ENCODE measurements around the gene INO80B. TPM values are rescaled to one million over a fixed set of nuclear protein-coding genes. Genes with fewer than 3 reads are reported as not detected.

INO80B gene
- total RNA-seq, 1 donor from 2014 or later: 32.7 TPM

DNA sequence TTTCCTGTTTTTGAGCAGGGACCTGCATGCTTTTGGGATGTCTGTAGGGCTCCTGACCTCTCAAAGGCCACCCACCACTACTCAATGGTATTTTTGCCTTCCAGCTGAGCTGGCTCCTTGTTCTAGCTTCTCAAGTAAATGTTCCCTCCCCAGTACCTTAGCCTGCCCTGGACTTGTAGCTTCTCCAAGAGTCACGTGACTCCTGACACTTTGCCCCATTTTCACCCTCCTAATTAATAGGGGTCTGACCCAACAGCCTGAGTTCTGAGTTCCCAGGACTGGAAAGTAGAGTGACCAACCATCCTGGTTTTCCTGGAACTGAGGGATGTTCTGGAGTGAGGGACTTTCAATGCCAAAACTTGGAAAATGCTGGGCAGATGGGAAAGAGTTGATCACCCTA is 40.6 kb downstream of the INO80B start:
- H3K36me3 ChIP-seq: peaks cover 0 to 39% of the 10 kb centered on the region in 2 donors
- no peak overlapping the region for H3K27ac ChIP-seq
- TF ChIP-seq, protein P1, sequence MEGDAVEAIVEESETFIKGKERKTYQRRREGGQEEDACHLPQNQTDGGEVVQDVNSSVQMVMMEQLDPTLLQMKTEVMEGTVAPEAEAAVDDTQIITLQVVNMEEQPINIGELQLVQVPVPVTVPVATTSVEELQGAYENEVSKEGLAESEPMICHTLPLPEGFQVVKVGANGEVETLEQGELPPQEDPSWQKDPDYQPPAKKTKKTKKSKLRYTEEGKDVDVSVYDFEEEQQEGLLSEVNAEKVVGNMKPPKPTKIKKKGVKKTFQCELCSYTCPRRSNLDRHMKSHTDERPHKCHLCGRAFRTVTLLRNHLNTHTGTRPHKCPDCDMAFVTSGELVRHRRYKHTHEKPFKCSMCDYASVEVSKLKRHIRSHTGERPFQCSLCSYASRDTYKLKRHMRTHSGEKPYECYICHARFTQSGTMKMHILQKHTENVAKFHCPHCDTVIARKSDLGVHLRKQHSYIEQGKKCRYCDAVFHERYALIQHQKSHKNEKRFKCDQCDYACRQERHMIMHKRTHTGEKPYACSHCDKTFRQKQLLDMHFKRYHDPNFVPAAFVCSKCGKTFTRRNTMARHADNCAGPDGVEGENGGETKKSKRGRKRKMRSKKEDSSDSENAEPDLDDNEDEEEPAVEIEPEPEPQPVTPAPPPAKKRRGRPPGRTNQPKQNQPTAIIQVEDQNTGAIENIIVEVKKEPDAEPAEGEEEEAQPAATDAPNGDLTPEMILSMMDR (IDR thresholded peaks at IDR 0.05): no peak
- TF ChIP-seq POLR2A (IDR thresholded peaks at IDR 0.05): no peak
- no peaks in the 10 kb centered on the region for H3K9me3 ChIP-seq
- no peak for DNase-seq (ENCODE audit: extremely low spot score in 2 of 2)
- peaks cover 26% of the 10 kb centered on the region for H3K4me1 ChIP-seq
- H3K27me3 ChIP-seq: peaks cover 10% of the 10 kb centered on the region
- no peak overlapping the region for H3K4me3 ChIP-seq
- intact Hi-C loops (cut with DNase I): no loop called here

DNA sequence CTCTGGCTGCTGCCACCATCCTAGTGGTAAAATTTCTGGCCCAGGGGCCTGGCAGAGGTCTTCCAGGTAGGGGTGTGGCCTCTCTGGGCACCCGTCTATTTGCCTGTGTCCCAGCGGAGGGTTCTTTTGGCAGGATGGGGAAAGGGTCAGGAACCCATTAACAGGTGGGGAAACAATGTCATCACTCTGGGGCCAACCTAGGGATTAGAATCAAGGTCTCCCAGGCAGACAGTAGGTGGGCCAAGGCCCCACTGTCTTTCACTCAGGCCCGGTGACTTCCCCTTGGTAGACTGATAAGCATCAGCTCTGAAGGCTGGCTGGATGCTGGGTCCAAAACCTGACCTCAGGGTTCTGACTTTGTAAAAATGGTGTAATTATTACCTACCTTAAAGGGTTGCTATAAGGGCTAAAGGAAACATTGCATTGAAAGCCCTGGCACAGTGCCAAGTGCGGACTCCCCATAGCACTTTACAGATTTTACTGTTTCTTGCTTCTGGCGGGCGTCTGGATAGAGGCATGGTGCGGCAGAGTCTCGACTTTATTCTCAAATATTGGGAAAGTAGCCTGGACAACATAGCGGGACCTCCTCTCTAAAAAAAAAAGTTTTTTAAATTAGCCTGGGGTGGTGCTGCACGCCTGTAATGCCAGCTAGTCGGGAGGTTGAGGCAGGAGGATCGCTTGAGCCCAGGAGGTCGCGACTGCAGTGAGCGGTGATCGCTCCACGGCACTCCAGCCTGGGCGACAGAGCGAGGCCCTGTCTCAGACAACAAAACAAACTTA is 42.3 kb downstream of the INO80B start:
- Histone ChIP-seq H3K4me1 (peaks cover 28% of the 10 kb centered on the region), H3K27ac (no peak overlapping the region), H3K9me3 (no peaks in the 10 kb centered on the region), H3K36me3 (peaks cover 0 to 21% of the 10 kb centered on the region in 2 donors), H3K4me3 (peak overlapping the region in 1 of 2 donors; percentile 40), H3K27me3 (peaks cover 10% of the 10 kb centered on the region)
- intact Hi-C loops (cut with DNase I): no loop called here
- DNase-seq (ENCODE audit: extremely low spot score in 2 of 2): no peak
- TF ChIP-seq, protein P1 (IDR thresholded peaks at IDR 0.05): no peak
- TF ChIP-seq POLR2A (IDR thresholded peaks at IDR 0.05) (no peak), POLR2AphosphoS5 (IDR thresholded peaks at IDR 0.05; ENCODE audit: insufficient read depth in 1 of 2, low read depth in 1 of 2) (no peak)

- Histone ChIP-seq H3K27me3 (peaks cover 10% of the 10 kb centered on the region), H3K4me3 (peak overlapping the region; percentile 21 to 40)
- intact Hi-C loops (cut with DNase I): no loop called here
Observed at GRCh38 chr2:74497777-74498499, 43.1 kb downstream of the INO80B start.

GRCh38 chr2:74498500-74499266 is 43.8 kb downstream of the INO80B start:
- no peak for TF ChIP-seq POLR2A (IDR thresholded peaks at IDR 0.05)
- TF ChIP-seq, protein P1 (IDR thresholded peaks at IDR 0.05): no peak
- Histone ChIP-seq H3K27ac (no peak overlapping the region), H3K4me3 (peak overlapping the region; percentile 21 to 40), H3K9me3 (no peaks in the 10 kb centered on the region), H3K36me3 (peaks cover 0 to 9% of the 10 kb centered on the region in 2 donors), H3K27me3 (peaks cover 10% of the 10 kb centered on the region), H3K4me1 (peaks cover 43% of the 10 kb centered on the region)
- DNase-seq (ENCODE audit: extremely low spot score in 2 of 2): no peak
- intact Hi-C loops (cut with DNase I): no loop called here

More at GRCh38 chr2:74497777-74498499, 43.1 kb downstream of the INO80B start:
- TF ChIP-seq, protein P1 (IDR thresholded peaks at IDR 0.05): no peak
- TF ChIP-seq POLR2AphosphoS5 (IDR thresholded peaks at IDR 0.05; ENCODE audit: insufficient read depth in 1 of 2, low read depth in 1 of 2) (no peak), POLR2A (IDR thresholded peaks at IDR 0.05) (no peak)
- DNase-seq (ENCODE audit: extremely low spot score in 2 of 2): no peak
- Histone ChIP-seq H3K9me3 (no peaks in the 10 kb centered on the region), H3K27ac (no peak overlapping the region), H3K36me3 (peaks cover 0 to 14% of the 10 kb centered on the region in 2 donors), H3K4me1 (peaks cover 35% of the 10 kb centered on the region)

Data from vagina (tissue), 2 donors.